GM18505 (cell line): ENCODE data around the gene C3orf22.

Experiments used
- ATAC-seq: cut with Tn5 transposase; IDR thresholded peaks from one replicate; pipeline ENCODE4 v1.9.1; 2021; ENCODE audit not compliant: unreplicated experiment
- POLR2A ChIP-seq: IDR thresholded peaks from 4 replicates; pipeline ENCODE4 v1.6.1; 2011; ENCODE audit warnings: borderline replicate concordance; ENCODE audit not compliant: insufficient read depth, insufficient read length; ENCODE audit errors: extremely low read depth

The C3orf22 gene

DNA sequence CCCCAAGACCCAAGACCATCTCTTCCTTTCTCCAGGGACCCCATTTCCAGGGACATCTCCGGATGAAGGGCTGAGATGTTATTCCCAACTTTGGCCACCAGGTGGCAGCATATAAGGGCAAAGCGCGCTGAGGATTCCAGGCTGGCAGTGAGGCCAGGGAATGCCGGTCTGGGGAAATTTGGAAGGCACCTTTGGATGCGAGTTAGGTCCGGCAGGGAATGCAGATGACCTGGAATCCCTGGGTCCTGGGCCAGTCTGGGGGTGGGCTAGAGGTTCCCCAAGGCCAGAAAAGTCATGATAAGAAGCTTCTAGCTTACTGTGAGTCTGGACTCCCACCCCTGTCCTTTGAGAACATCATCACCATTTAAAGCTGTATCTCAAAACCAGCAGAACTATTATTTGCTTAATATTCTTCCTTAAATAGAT lies 36.4 kb downstream of the C3orf22 start:
- TF ChIP-seq POLR2A, result no peak
- ATAC-seq, result no peak

GRCh38 chr3:126521122-126521891 lies 37.4 kb downstream of the C3orf22 start:
- no peak for ATAC-seq
- no peak for TF ChIP-seq POLR2A

DNA sequence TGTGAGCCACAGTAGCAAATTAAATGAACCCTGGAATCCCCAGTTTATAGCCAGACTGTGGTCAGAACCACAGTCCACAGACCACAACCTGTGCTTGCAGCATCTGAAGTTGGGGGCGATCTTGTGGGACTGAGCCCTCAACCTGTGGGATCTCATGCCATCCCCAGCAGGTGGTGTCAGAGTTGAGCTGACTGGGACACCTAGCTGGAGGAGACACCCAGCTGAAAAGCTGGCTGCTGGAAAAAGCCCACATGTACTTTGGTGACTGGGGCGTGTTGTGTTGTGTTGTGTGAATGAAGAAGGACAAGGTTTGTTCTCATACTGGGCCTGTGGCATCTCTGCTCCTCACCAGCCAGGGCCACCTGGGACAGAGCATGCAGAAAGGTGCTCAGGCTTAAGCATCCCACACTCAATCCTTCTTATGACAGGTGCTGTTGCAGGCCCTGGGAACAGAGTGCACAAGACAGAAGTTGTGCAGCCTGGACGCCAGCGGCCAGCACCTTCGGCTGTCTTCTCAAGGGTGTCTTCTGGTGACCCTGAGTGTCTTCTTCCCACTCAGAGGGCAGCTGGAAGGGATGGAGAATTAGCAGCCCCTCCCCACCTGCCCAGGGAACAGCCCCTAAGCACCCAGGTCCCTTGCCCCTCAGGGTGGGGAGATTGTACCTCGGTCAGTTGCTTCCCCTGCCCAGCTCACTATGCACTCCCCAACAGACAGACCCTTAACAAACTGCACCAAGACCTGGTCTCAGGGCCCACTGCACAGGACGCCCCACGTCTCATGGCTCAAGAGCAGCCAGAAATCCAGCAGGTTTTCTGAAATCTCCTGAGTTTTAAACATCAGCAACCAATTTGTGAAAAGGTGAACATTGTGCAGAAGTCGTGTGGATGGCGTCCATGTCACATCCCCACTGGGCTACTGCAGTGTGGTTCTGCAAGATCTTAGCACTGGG lies 39.0 kb downstream of the C3orf22 start:
- no peak for TF ChIP-seq POLR2A
- ATAC-seq, result no peak

- ATAC-seq, result no peak
- no peak for TF ChIP-seq POLR2A
These were observed 40.0 kb downstream of the C3orf22 start for GRCh38 chr3:126518779-126519177.

DNA sequence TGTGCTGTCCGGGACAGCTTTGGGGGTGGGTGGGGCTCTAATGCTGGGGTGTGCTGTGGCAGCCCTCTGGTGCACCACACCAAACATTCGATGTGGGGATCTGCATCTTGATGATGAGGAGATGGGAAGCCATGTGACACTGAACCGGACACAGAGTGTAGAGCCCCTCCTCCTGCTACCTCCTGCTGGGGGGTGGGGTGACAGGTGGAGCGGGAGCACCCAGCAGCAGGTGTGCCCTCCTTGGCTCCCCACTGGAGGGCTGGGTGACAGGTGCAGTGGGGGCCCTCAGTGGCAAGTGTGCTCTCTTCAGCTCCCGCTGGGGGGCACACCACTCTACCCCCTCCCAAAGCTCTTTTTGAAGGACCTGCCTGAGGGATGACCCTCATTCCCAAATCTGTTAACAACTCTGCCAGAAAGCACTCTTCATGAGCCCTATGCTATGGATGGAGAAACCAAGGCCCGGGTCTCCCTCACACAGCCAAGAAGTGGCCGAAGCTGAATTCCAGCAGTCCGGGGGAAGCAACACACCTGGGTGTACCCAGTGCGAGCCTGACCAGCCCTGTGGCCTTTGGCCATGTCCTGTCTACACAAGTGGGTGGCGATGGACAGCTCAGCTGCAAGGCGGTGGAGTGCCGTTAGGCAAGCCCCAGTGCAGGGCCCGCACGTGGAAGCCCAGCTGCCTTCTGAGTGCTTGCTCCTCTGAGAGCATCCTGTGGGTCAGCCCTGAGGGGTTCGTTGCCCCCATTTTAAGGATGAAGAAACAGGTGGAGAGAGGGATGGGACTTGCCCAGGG lies 40.5 kb downstream of the C3orf22 start:
- no peak for TF ChIP-seq POLR2A
- no peak for ATAC-seq

DNA sequence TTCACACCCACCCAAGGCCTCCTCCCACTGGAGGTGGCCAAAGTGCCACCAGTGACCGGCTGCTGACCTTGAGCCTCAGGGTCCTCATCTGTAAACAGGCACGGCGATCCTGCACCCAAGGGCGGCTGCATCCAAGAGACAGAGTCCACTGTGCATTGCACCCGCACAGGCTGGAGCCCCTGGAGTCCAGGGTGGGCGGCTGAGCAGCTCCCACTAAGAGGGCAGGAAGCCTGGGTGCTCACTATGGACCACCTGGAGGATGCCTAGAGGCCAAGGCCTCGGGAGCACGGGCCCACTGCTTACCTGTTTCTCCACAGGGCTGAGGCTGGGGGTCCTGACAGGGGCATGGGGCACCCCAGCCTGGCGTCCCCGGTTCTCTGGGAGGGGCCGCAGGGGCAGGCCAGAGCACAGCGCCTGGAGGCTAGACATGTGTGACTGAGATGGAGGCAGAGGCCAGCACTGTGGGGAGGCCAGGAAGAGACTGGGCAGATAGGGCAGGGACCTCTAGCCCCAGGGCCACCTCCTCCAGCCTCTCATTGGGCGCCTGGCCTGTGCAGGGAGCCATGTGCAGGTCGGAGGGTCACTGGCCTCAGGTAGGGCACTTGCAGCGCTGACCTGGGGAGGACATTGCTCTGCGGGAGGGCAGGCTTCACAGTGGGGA lies 41.3 kb downstream of the C3orf22 start, which contains the start of gene UROC1:
Gene UROC1 (minus strand): TSS at position 483 of the 661 bp plus-strand sequence. CDS start 54 bp downstream, at position 429.
- ATAC-seq, result no peak
- no peak for TF ChIP-seq POLR2A

- ATAC-seq, result no peak
- TF ChIP-seq POLR2A, result no peak
These were observed 41.8 kb downstream of the C3orf22 start for GRCh38 chr3:126516936-126517290.

DNA sequence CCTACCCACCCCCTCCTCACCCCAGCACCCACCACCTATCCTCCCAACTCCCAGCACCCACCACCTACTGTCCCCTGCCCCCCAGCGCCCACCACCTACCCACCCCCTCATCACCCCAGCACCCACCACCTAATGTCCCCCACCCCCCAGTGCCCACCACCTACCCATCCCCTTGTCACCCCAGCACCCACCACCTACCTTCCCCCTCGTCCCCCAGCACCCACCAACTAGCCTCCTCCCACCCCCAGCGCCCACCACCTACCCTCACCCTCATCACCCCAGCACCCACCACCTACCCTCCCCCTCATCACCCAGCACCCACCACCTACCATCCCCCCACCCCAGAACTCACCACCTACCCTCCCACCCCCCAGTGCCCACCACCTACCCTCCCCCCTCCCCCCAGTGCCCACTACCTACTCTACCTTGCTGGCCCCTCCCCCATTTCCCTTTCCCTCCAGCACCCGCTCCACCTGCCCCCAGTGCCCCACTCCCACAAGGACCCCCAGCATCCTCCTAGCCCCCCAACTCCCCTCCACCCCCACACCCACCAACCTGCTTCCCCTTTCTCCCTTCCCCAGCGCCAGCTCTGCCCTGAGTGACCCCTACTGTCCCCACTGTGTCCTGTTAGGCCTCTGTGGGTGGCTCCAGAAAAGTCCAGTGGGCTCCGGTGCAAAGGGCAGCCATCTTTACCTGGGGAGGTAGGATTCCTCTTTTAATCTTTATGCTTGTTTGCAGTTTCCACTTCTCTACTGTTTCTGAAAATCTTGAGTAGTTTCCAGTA lies 42.4 kb downstream of the C3orf22 start:
- TF ChIP-seq POLR2A, result no peak
- ATAC-seq, result no peak

DNA sequence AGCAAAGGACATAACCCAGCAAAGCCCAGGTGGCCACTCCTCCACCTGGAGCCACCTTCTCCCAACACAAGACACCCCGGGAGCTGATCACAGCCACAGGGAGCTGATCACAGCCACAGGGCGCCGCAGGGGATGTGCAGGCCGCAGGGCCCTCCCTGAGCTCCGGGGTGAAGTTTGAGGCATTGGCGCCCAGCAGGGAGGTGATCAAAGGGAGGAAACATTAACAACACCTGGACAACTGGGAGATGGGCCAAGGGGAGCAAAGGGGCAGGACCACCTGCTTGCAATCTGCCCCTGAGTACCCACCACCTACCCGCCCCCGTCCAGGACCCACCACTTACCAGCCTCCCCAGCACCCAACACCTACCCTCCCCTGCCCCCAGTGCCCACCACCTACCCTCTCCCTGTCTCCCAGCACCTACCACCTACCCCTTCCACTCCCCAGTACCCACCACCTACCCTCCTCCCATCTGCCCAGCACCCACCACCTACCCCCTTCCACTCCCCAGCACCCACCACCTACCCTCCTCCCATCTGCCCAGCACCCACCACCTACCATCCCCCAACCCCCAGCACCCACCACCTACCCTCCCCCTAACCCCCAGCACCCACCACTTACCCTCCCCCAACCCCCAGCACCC lies 43.5 kb downstream of the C3orf22 start:
- ATAC-seq, result no peak
- TF ChIP-seq POLR2A, result no peak

GRCh38 chr3:126514161-126514560 lies 44.6 kb downstream of the C3orf22 start:
- no peak for TF ChIP-seq POLR2A
- ATAC-seq, result no peak

- ATAC-seq, result no peak
- TF ChIP-seq POLR2A, result no peak
These were observed 45.6 kb downstream of the C3orf22 start for GRCh38 chr3:126512916-126513650.

GRCh38 chr3:126512026-126512425 lies 46.7 kb downstream of the C3orf22 start:
- no peak for TF ChIP-seq POLR2A
- ATAC-seq, result no peak
